Endometrial microvascular endothelial cells (primary cell): ENCODE results near the gene TUBD1. TPM values are rescaled to one million over a fixed set of nuclear protein-coding genes. Genes with fewer than 3 reads are reported as not detected.
"Not testable (repeated sequence)": the region's sequence is repeated elsewhere in the genome, so short reads cannot be mapped to it uniquely, and the experiment has no call there.

Experiments used
- in situ Hi-C: cut with HindIII; loops from 2 replicates; pipeline ENCODE4 v1.10.0; 2017; ENCODE audit warnings: low sequenced_read_pairs, low pct_unique_long_range_greater_than_20kb; ENCODE audit errors: inconsistent ontology term
- total RNA-seq: library from RNA; depleted of rRNA; stranded (reverse); fragments of >200 nt; gene quantifications from one replicate; pipeline ENCODE4 v1.2.3, GENCODE V29; 2015; ENCODE audit errors: inconsistent ontology term

Gene TUBD1, protein sequence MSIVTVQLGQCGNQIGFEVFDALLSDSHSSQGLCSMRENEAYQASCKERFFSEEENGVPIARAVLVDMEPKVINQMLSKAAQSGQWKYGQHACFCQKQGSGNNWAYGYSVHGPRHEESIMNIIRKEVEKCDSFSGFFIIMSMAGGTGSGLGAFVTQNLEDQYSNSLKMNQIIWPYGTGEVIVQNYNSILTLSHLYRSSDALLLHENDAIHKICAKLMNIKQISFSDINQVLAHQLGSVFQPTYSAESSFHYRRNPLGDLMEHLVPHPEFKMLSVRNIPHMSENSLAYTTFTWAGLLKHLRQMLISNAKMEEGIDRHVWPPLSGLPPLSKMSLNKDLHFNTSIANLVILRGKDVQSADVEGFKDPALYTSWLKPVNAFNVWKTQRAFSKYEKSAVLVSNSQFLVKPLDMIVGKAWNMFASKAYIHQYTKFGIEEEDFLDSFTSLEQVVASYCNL
- 10.5 TPM for total RNA-seq

DNA sequence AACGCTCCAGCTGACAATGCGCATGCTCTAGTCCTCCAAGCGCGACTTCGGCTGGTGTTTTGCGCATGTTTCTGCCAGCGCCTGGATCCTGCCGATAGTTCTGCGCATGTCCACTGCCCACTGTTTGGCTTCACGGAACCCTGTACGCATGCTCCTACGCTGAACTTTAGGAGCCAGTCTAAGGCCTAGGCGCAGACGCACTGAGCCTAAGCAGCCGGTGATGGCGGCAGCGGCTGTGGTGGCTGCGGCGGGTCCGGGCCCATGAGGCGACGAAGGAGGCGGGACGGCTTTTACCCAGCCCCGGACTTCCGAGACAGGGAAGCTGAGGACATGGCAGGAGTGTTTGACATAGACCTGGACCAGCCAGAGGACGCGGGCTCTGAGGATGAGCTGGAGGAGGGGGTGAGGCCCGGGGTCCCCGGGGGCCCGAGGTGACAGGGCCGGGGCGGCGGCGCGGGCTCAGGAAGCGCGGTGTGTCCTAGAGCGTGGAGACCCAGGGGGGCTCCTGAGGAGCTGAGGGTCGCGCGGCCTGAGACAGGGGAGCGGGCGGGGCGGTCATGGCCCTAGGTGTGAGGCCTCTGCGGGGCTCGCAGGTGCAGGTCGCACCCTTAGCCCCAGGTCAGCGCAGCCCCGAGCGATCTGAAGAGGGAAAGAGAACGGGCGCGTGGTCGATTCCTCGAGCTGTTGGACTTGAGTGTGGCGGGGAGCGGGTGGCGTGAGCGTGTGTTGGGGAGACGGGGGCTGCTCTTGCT lies at the start of gene TUBD1, which contains the start of gene RPS6KB1:
TUBD1 (minus strand) TSS at position 20 of the 752 bp plus-strand sequence. CDS start 1,941 bp downstream, outside the sequence.
RPS6KB1 (plus strand) TSS at position 198 of the 752 bp plus-strand sequence; CDS start at position 262, 64 bp downstream.
- in situ Hi-C loops = no loop called here

DNA sequence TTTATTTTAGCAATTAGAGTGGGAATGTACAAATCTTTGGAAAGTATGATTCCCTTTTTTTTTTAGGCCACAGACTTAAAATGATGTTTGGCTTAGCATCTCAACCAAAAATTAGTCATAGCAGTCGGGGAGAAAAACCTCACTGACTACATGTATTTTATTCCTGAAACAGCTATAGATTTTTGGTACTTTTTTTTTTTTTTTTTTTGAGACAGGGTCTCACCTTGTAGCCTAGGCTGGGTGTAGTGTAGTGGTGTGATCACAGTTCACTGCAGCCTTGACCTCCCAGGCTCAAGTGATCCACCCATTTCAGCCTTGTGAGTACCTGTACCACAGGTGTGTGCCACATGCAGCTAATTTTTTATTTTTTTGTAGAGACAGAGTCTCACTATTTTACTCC lies 48.4 kb upstream of the TUBD1 start:
- in situ Hi-C loops = no loop called here

DNA sequence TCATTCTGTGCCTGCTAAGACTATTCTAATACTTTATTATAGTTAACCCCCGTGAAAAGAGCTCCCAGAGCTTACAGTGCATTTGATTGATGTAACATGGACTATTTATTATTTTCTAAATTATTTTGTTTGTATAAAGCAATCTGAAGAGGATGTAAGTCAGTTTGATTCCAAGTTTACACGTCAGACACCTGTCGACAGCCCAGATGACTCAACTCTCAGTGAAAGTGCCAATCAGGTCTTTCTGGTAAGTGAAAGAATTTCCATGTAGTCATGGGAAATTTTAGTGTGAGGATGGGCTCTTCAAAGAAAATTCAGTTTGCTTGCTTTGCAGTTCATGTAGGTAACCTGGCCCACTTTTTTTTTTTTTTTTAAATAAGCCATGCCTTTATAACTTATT lies 48.0 kb upstream of the TUBD1 start:
- in situ Hi-C loops = not testable (repeated sequence)

DNA sequence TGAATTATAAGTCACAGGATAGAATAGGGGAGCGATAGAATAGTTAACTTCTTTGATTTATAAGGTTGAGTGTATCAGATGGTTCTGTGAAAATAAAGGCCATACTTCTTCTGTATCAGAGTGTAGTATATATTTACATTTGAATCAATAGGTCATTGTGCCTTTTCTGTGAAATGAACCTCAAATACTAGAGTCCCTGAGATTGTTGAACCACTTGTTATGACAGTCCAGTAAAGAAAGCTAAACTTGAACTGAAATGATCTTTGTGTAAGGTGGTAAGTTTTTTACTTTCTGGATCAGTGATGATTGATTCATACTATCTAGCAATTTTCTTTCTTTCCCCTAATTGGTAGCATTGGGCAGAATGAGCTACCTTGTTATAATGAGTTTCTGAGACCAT lies 40.6 kb upstream of the TUBD1 start:
- in situ Hi-C loops = not testable (repeated sequence)

DNA sequence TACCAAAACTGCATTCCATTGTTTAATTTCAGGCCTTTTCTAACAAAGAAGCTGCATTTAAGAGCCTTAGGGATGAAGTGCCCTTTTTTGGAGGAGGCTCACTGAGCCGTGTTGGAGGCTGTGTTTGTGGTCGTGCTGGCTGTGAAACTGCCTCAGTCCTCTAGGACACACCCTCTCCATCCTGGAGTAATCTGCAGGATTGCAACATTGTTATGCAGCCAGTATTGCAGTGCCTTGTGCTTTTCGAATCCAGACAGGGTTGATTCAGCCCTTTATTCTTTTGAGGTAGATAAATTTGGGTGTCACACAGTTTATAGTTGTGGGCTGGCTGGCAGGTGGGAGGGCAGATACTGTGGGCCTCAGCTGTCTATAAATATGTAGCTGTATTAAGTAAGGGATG lies 38.0 kb upstream of the TUBD1 start:
- in situ Hi-C loops = not testable (repeated sequence)

DNA sequence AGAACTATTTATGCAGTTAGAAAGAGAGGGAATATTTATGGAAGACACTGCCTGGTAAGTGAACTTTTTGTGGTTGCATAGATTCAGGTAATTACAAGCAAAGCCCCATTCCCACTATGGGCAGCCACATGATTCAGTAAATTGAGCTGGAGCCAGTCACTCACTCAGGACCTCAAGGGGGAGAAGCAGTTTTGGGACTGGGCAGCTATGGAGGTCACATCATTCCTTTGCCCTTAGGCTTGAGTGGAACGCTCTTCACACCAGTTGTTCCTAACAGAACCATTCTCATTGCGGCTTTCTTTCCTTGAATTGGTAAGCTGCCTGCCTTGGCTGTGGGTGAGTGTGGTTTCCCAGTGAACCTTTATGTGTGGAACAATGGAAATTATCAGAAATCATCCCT lies 37.4 kb upstream of the TUBD1 start:
- in situ Hi-C loops = not testable (repeated sequence)

DNA sequence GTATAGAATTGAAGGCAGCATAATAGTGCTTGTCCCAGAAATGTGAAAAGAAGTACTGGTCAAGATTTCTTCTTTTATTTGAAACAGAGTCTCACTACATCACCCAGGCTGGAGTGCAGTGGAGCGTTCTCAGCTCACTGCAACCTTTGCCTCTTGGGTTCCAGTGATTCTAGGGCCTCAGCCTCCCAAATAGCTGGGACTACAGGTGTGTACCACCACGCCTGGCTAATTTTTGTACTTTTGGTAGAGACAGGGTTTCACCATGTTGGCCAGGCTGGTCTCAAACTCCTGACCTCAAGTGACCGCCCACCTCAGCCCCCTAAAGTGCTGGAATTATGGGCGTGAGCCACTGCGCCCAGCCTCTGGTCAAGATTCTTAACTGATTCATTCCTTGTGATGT lies 27.9 kb upstream of the TUBD1 start:
- in situ Hi-C loops = not testable (repeated sequence)

DNA sequence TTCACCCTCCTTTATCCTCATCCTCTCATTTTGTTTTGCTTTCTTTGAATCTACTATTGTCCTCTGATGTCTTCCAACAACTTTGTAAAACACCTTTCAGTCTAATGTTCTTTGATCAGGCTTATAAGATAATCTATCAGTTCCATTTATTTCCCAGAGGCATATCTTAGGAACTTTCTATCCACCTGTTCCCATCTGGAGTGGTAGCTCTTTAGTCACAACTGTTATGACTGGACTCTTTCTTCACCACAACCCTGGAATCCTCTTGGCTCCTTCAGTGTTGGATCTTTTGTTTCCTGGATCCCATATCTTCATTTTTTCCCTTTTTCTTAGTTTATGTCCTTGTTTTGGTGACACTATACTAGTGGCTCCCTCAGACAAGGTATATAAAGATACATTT lies 23.7 kb upstream of the TUBD1 start:
- in situ Hi-C loops = no loop called here

DNA sequence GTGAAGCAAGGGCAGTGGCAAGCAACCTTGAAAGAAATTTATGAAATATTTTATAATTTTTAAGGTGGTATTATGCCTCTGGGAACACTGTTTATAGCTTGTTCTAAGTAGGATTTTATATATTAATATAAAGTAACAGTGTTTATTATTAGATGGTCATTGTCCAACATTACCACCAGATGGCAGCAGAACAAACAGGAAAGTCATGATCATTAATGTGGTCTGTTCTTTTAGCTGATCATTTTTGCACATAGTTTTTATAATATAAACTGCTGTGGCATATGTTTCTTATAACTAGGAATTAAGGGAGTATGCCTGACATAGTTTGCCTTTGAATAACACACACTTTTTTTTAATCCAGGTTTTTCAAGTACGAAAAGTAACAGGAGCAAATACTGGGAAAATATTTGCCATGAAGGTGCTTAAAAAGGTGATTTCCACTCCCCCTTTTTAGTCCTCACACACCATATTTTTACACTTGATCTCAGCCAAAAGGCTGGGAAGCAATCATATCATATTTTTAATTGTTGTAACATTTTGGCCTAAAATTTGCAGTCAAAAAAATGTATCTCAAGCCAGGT lies 21.6 kb upstream of the TUBD1 start:
- in situ Hi-C loops = no loop called here

DNA sequence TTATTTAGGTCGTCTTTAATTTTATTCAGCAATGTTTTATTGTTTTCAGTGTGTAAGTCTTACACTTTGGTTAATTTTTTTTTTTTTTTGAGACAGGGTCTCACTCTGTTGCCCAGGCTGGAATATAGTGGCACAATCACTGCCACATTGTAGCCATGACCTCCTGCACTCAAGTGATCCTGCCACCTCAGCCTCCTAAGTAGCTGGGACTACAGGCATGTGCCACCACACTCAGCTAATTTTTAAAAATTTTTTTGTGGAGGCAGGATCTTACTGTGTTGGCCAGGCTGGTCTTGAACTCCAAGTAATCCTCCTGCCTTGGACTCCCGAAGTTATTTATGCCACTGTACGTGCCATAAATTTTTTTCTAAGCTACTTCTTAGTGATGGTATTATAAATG lies 14.7 kb upstream of the TUBD1 start:
- in situ Hi-C loops = no loop called here

DNA sequence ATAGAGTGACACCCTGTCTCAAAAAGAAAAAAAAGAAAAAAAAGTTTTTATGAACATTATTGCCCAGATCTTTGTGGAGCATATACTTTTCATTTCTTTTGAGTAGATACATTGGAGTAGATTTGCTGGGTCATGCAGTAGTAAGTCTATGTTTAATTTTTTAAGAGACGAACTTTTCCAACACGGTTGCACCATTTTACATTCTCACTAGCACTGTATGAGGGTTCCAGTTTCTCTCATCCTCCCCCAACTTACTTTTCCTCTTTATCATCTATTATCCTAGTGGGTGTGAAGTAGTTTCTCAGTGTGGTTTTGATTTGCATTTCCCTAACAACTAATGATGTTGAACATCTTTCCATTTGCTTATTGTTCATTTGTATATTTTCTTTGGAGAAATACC lies 10.7 kb upstream of the TUBD1 start:
- in situ Hi-C loops = no loop called here

DNA sequence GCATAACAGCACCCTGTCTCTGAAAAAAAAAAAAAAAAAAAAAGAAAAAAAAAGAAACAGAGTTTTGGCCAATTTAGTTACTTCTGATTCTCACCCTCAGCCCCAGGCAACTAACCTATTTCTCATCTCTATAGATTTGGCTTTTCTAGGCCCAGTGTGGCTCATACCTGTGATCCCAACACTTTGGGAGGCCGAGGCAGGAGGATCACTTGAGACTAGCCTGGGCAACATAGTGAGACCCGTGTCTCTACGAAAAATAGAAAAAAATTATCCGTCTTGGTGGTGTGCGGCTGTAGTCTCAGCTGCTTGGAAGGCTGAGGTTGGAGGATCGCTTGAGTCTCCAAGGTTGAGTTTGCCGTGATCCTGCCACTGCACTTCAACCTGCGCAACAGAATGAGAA lies 8.9 kb upstream of the TUBD1 start:
- in situ Hi-C loops = no loop called here

DNA sequence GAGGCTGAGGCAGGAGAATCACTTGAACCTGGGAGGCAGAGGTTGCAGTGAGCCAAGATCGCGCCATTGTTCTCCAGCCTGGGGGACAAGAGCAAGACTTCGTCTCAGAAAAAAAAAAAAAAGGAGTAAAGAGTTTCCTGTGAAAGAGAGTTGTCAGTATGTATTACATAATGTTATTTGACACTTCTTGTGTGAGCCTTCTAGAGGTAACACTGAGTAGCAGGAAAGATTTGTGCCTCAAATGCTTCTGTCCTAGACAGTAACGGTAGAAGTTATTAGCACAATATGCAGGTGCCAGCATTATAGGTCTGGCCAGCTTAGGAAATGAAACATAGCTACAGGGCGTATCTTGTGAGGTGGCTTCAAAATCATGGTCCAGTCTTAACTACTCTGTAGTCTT lies 6.4 kb upstream of the TUBD1 start:
- in situ Hi-C loops = no loop called here

DNA sequence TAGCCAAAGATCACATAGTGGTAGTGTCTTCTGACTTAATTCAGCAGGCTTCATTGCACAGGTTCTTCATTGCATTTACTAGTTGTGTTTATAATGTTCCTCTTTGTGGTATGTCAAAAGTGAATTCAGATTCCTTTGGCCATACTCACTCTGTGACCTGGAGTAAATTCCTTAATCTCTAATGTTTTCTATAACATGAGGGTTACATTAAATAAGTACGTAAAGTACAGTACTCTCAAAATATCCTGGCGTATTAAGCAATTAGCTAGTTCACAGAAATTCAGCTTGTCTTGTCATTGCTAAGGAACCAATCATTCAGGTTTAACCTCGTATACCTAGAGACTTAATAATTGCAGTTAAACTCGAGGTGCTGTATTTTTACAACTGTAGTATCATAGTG lies 4.3 kb upstream of the TUBD1 start:
- in situ Hi-C loops = no loop called here

DNA sequence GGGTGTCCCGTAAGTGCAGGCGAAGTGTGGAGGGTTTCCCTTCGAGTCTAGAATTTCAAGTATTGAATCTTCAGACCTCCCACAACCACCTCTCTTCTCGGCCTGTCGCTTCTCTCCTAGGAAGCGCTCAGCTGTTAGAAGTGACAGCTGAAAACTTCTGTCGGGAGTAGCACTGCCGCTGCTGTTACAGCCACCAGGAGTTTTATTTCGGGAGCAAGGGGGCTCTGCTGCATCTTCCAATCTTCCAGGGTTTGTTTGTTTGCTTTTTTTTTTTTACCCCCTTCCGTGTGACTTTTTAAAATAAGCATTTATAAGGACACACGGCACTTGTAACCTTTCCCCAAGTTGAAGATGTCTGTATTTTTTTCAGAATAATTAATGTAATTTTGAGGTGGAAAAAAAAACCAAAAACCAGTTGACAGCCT lies 945 bp upstream of the TUBD1 start:
- in situ Hi-C loops = no loop called here

DNA sequence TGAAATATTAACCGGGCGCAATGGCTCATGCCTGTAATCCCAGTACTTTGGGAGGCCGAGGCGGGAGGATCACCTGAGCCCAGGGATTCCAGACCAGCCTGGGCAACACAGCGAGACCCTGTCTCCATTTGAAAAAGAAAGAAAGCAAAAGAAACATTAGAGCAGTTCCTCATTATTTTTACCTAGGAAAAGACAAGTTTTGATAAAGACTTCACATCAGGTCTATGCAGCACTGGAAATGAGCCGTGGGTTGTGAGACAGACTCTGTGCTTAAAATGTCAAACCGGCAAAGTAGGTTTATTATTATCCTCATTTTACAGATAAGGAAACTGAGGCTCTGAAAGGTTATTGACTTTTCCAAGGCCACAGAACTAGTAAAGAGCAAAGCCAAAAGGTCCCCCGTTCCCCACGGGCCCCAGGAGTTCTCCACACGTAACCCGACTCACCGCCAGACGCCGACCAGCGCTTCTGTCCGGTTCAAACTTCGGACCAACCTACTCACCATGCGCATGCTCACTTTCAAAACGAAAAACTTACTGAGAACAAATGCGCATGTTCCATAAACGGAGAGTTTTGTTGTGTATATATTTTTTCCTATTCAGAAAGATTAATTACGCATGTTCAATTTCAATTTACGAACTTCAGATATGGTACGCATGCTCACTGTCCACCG lies 356 bp downstream of the TUBD1 start:
- in situ Hi-C loops = no loop called here

DNA sequence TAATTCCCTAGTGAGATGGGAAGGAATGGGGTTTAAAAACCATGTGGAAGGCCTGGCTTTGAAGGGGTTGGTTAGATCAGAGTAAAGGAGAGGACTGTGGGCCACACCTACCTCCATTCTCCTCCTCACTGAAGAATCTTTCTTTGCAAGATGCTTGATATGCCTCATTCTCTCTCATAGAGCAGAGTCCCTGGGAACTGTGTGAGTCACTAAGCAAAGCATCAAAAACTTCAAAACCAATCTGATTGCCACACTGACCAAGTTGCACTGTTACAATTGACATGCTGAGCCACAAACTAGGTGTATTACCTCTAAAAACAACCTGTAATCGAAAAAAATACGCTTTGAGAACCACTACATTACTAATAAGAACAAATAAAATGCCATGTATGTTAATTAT lies 2.0 kb downstream of the TUBD1 start:
- in situ Hi-C loops = no loop called here

DNA sequence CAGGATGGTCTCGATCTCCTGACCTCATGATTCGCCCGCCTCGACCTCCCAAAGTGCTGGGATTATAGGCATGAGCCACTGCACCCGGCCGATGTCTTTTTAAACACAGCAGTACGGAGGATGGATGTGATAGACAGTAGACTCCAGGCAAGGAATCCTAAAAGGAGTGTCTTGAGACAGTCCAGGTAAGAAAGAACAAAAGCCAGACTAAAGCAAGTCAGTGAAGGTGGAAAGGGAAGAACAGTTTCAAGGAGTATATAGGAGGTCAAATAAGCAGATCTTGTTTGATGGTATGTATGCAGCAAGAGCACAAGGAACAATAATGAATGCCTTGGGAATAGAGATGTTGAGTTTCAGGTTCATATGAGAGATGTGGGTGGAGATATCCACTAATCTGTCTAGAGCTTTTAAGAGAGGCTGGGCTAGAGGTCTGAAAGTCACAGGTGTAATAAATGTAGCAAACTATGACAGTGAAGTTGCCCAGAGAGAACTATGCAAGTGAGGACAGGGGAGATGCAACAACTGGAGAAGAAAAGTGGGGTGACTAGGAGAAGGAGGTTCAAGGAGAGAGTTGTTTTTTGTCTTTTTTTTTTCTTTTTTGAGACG lies 4.5 kb downstream of the TUBD1 start:
- in situ Hi-C loops = no loop called here

DNA sequence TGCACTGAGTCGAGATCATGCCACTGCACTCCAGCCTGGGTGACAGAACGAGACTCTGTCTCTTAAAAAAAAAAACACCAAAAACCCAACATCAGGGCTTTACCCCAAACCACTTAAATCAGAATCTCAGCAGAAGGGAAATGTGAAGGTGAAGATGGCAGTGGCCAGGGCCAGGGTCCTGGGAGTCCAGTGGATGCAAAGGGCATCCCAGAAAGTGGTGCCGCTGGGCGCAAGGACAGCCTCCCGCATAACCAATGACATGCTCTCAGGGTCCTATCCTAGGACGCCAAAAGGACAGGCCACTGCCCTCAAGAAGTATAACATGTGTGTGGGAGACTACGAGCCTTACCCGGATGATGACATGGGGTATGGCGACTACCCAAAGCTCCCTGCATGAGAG lies 7.9 kb downstream of the TUBD1 start:
- in situ Hi-C loops = no loop called here
